ENCODE data around the gene ZNF503.
A peak's percentile ranks its signal among the peaks of the same experiment; 100 is the strongest.

The ZNF503 gene

GRCh38 chr10:75400771-75401568, 594 bp downstream of the ZNF503 start:
- no peak for TF ChIP-seq CTCF (IDR thresholded peaks at IDR 0.05; ENCODE audit: low read depth, low read length)

DNA sequence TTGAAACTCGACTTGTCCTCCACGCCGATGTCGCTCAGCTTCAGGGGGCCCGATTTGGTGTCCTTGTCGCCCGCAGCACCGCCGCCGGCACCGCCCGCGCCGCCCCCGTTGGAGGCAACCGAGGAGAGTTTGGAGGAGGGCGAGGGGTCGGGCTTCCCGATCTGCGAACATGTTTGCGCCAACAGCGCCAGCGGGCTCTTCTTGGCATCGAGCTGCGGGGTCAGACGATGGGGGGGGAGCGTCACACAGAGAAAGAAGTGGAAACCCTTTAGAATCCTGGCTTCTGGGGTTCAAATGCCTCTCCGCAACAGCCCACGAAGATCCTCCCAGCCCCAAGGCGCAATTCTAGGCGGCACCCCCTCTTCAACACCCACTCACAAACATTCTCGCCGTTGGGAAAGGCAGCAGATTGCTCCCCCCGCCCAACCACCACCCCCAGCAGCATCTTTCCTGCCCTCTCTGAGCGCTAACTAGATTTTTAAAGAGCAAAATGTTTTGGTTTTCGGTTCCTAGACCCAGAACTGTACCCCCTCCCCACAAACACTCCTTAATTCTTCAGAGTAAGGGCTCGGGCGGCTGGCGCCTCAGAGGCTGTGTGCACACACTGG, 1.3 kb downstream of the ZNF503 start:
- no peak for TF ChIP-seq CTCF (IDR thresholded peaks at IDR 0.05; ENCODE audit: low read depth, low read length)
- DNase-seq (ENCODE audit: extremely low read depth, low read depth): no peak

More at GRCh38 chr10:75400771-75401568, 594 bp downstream of the ZNF503 start:
- DNase-seq (ENCODE audit: extremely low read depth, low read depth): no peak

- no peak for DNase-seq (ENCODE audit: extremely low read depth, low read depth)
- TF ChIP-seq CTCF (IDR thresholded peaks at IDR 0.05; ENCODE audit: low read depth, low read length): peak; percentile 37
Observed at GRCh38 chr10:75399461-75400162, 2.0 kb downstream of the ZNF503 start.

DNA sequence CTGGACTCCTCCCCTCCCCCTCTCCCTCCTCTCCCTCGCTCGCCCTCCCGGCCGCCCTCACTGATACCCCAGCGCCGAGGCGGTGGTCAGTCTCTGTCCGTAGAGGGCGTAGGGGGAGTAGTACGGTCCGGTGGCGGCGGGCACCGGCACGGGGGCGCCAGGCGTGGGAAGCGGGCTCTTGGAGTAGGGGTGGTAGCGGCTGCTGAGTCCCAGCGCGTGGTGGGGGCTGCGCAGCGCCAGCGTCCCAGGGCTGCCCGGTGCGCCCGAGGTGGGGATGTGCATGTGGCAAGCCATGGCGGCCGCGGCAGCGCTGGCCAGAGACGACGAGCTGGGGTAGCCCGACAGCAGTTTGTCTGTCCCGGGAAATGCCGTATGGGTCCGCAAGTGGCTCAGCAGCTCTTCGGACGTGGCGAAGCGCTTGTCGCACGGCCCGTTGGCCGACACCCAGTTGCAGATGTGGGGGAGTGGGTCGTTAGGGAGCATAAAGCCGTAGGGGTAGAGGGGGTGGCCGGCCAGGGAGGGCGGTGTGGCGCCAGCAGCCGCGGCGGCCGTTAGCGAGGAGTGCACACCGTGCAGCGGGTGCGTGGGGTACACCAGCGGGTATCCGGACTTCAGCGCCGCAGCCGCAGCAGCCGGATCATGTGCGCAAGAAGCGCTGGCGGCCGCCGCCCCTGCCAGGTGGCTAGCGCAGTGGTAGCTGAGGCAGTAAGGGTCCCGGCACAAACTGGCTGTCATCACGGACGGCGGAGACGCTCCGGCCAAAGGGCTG, 2.7 kb downstream of the ZNF503 start:
- TF ChIP-seq CTCF (IDR thresholded peaks at IDR 0.05; ENCODE audit: low read depth, low read length): no peak
- no peak for DNase-seq (ENCODE audit: extremely low read depth, low read depth)

GRCh38 chr10:75398200-75398691, 3.3 kb downstream of the ZNF503 start:
- no peak for DNase-seq (ENCODE audit: extremely low read depth, low read depth)
- TF ChIP-seq CTCF (IDR thresholded peaks at IDR 0.05; ENCODE audit: low read depth, low read length): no peak

- no peak for TF ChIP-seq CTCF (IDR thresholded peaks at IDR 0.05; ENCODE audit: low read depth, low read length)
- no peak for DNase-seq (ENCODE audit: extremely low read depth, low read depth)
Observed at GRCh38 chr10:75397496-75398199, 3.9 kb downstream of the ZNF503 start.
